PC-3 (cell line): ENCODE measurements around the gene SLAMF1. TPM values are rescaled to one million over a fixed set of nuclear protein-coding genes. Genes with fewer than 3 reads are reported as not detected.
"Not testable (repeated sequence)": the region's sequence is repeated elsewhere in the genome, so short reads cannot be mapped to it uniquely, and the experiment has no call there.

Experiments
- ATAC-seq: fragments of 200-7000 bp; cut with Tn5 transposase; 2 replicates; pipeline ENCODE4 v1.9.1; 2020; ENCODE audit warnings: mild to moderate bottlenecking, moderate library complexity
- BruUV-seq: library from RNA; stranded (reverse); fragments of 400-500 nt; replicated peaks from 2 replicates; lab custom pipeline; 2021; lab: Mats Ljungman, UMichigan
- CTCF ChIA-PET: fragments of 300-600 bp; sonication (Branson Sonifier 250); formaldehyde crosslinking; loops from one replicate; lab custom pipeline; 2022; ENCODE audit warnings: antibody characterized with exemption; lab: Charles Lee
- POLR2A ChIA-PET: fragments of 300-600 bp; sonication (Branson Sonifier 250); formaldehyde crosslinking; loops from one replicate; lab custom pipeline; 2022; ENCODE audit warnings: antibody characterized with exemption; ENCODE audit not compliant: unreplicated experiment; lab: Charles Lee
- DNase-seq: peaks from one replicate; pipeline ENCODE4 v3.0.0-alpha.2; 2015
- H2AFZ ChIP-seq: fragments of 300-600 bp; sonication (generic); 2 replicates; pipeline ENCODE4 v1.6.0; 2016; ENCODE audit warnings: antibody characterized with exemption, low read length
- H3F3A ChIP-seq: fragments of 300-600 bp; sonication (generic); one replicate; pipeline ENCODE4 v1.6.0; 2017; ENCODE audit warnings: antibody characterized with exemption, low read length, control low read depth, mild to moderate bottlenecking; ENCODE audit not compliant: unreplicated experiment
- H3K27ac ChIP-seq: fragments of 300-600 bp; sonication (generic); 2 replicates; pipeline ENCODE4 v1.5.1; 2016; ENCODE audit warnings: mild to moderate bottlenecking, low read length
- H3K27me3 ChIP-seq: fragments of 300-600 bp; sonication (generic); 2 replicates; pipeline ENCODE4 v1.6.1; 2016; ENCODE audit warnings: low read length, mixed read lengths
- H3K36me3 ChIP-seq: fragments of 300-600 bp; sonication (generic); 2 replicates; pipeline ENCODE4 v1.6.1; 2016; ENCODE audit warnings: low read depth, mixed run types, low read length, mixed read lengths
- H3K4me1 ChIP-seq: fragments of 300-600 bp; sonication (generic); 2 replicates; pipeline ENCODE4 v1.5.1; 2016; ENCODE audit warnings: low read length; ENCODE audit not compliant: insufficient read depth
- H3K4me2 ChIP-seq: fragments of 300-600 bp; sonication (generic); 2 replicates; pipeline ENCODE4 v1.6.0; 2016; ENCODE audit warnings: low read length
- H3K4me3 ChIP-seq: fragments of 300-600 bp; sonication (generic); 2 replicates; pipeline ENCODE4 v1.5.1; 2016; ENCODE audit warnings: mild to moderate bottlenecking, low read length, mixed read lengths
- H3K79me2 ChIP-seq: fragments of 300-600 bp; sonication (generic); 2 replicates; pipeline ENCODE4 v1.6.1; 2017; ENCODE audit warnings: low read length, mixed read lengths
- H3K9ac ChIP-seq: fragments of 300-600 bp; sonication (generic); 2 replicates; pipeline ENCODE4 v1.6.0; 2016; ENCODE audit warnings: mild to moderate bottlenecking, low read length
- H3K9me2 ChIP-seq: fragments of 300-600 bp; sonication (generic); replicated peaks from 2 replicates; pipeline ENCODE4 v1.6.1; 2016; ENCODE audit warnings: mixed run types, low read length, mixed read lengths
- H3K9me3 ChIP-seq: fragments of 300-600 bp; sonication (generic); 2 replicates; pipeline ENCODE4 v1.6.1; 2016; ENCODE audit warnings: low read length, mixed read lengths
- H4K20me1 ChIP-seq: fragments of 300-600 bp; sonication (generic); 2 replicates; pipeline ENCODE4 v1.6.1; 2016; ENCODE audit warnings: low read length, mixed read lengths
- CTCF ChIP-seq: fragments of 300-600 bp; sonication (generic); conservative IDR thresholded peaks from 2 replicates; pipeline ENCODE4 v1.5.1; 2017; ENCODE audit warnings: antibody characterized with exemption, low read depth, mild to moderate bottlenecking, low read length
- EZH2 ChIP-seq: fragments of 300-600 bp; sonication (generic); IDR thresholded peaks from one replicate; pipeline ENCODE4 v1.6.1; 2017; ENCODE audit warnings: antibody characterized with exemption, mild to moderate bottlenecking, low read length; ENCODE audit not compliant: unreplicated experiment
- EZH2phosphoT487 ChIP-seq: fragments of 300-600 bp; sonication (generic); IDR thresholded peaks from 2 replicates; pipeline ENCODE4 v1.6.1; 2018; ENCODE audit warnings: mild to moderate bottlenecking, antibody characterized with exemption, low read length, borderline replicate concordance
- intact Hi-C: fragments of 100-400 bp; cut with micrococcal nuclease; formaldehyde crosslinking; loops from 2 replicates; pipeline ENCODE4 v1.9.0; 2023
- total RNA-seq: library from RNA; depleted of rRNA; stranded (reverse); fragments of >200 nt; gene quantifications from 2 replicates; pipeline ENCODE4 v1.2.3, GENCODE V29; 2014

SLAMF1 gene
- total RNA-seq, 1 experiment from 2014 or later = not detected

- no peaks in the 10 kb centered on the region for H3K4me1 ChIP-seq
- no peak overlapping the region for H3K4me2 ChIP-seq
- DNase-seq (no peak), ATAC-seq (no peak)
- H3K9me3 ChIP-seq = no peaks in the 10 kb centered on the region
- TF ChIP-seq EZH2 (no peak), EZH2phosphoT487 (no peak), CTCF (no peak)
- CTCF ChIA-PET = no interaction called here
- H3K79me2 ChIP-seq = no peaks in the 10 kb centered on the region
- no peak overlapping the region for H3K9ac ChIP-seq
- intact Hi-C loops = no loop called here
- no peak overlapping the region for H3K27ac ChIP-seq
- H2AFZ ChIP-seq = no peak overlapping the region
- no peaks in the 10 kb centered on the region for H3K9me2 ChIP-seq
- POLR2A ChIA-PET = no interaction called here
- H4K20me1 ChIP-seq = no peaks in the 10 kb centered on the region
- peaks cover 70% of the 10 kb centered on the region for H3K27me3 ChIP-seq
- H3K4me3 ChIP-seq = no peak overlapping the region
- H3F3A ChIP-seq = no peaks in the 10 kb centered on the region
- H3K36me3 ChIP-seq = no peaks in the 10 kb centered on the region
- BruUV-seq = no TSS peak
Measured at GRCh38 chr1:160656737-160657136, 9.9 kb upstream of the SLAMF1 start.

GRCh38 chr1:160653620-160654016 lies 6.8 kb upstream of the SLAMF1 start:
- Histone ChIP-seq H3K9ac (no peak overlapping the region), H3K36me3 (no peaks in the 10 kb centered on the region), H3K27ac (no peak overlapping the region), H3K4me3 (no peak overlapping the region), H3K79me2 (no peaks in the 10 kb centered on the region), H2AFZ (no peak overlapping the region), H3K27me3 (peaks cover 90% of the 10 kb centered on the region), H3K4me2 (no peak overlapping the region), H4K20me1 (no peaks in the 10 kb centered on the region), H3K9me3 (no peaks in the 10 kb centered on the region), H3F3A (no peaks in the 10 kb centered on the region), H3K9me2 (no peaks in the 10 kb centered on the region), H3K4me1 (no peaks in the 10 kb centered on the region)
- DNase-seq (no peak), ATAC-seq (no peak)
- intact Hi-C loops = no loop called here
- CTCF ChIA-PET = no interaction called here
- POLR2A ChIA-PET = no interaction called here
- no TSS peak for BruUV-seq
- TF ChIP-seq EZH2 = no peak
- no peak for TF ChIP-seq EZH2phosphoT487

- Histone ChIP-seq H3K36me3 (no peaks in the 10 kb centered on the region), H3K9ac (no peak overlapping the region), H4K20me1 (no peaks in the 10 kb centered on the region), H3K9me2 (no peaks in the 10 kb centered on the region), H3K9me3 (no peaks in the 10 kb centered on the region), H3K27ac (no peak overlapping the region), H3F3A (no peaks in the 10 kb centered on the region), H2AFZ (no peak overlapping the region), H3K4me3 (no peak overlapping the region), H3K79me2 (no peaks in the 10 kb centered on the region), H3K4me2 (no peak overlapping the region), H3K27me3 (peaks cover 95% of the 10 kb centered on the region), H3K4me1 (no peaks in the 10 kb centered on the region)
- DNase-seq (no peak), ATAC-seq (no peak)
- ChIA-PET CTCF (no interaction called here), POLR2A (no interaction called here)
- TF ChIP-seq EZH2 = no peak
- no peak for TF ChIP-seq CTCF
- no peak for TF ChIP-seq EZH2phosphoT487
- intact Hi-C loops = no loop called here
- no TSS peak for BruUV-seq
Measured at GRCh38 chr1:160652924-160653619, 6.2 kb upstream of the SLAMF1 start.

- POLR2A ChIA-PET, H3F3A ChIP-seq, intact Hi-C loops, H3K9me3 ChIP-seq, H3K27ac ChIP-seq, DNase-seq, H3K79me2 ChIP-seq, H3K36me3 ChIP-seq, H4K20me1 ChIP-seq, H2AFZ ChIP-seq, H3K4me2 ChIP-seq, CTCF ChIA-PET, H3K9me2 ChIP-seq, H3K9ac ChIP-seq, H3K4me1 ChIP-seq, H3K4me3 ChIP-seq, BruUV-seq, ATAC-seq: not testable (repeated sequence)
- peaks cover 94% of the 10 kb centered on the region for H3K27me3 ChIP-seq
Measured at GRCh38 chr1:160652065-160652641, 5.3 kb upstream of the SLAMF1 start.
